ENCODE results near the gene ORAI3. TPM values are rescaled to one million over a fixed set of nuclear protein-coding genes. Genes with fewer than 3 reads are reported as not detected.

Gene ORAI3
- total RNA-seq, 1 donor from 2014 or later = 25.2 TPM

GRCh38 chr16:30991052-30991451 is 42.2 kb downstream of the ORAI3 start:
- no peaks in the 10 kb centered on the region for H3K9me3 Mint-ChIP-seq (ENCODE audit: unreplicated experiment)
- H3K4me1 Mint-ChIP-seq (ENCODE audit: unreplicated experiment) = peaks cover 4% of the 10 kb centered on the region
- no peaks in the 10 kb centered on the region for H3K27me3 Mint-ChIP-seq (ENCODE audit: unreplicated experiment)
- H3K4me3 Mint-ChIP-seq (ENCODE audit: unreplicated experiment) = no peak overlapping the region
- no peak overlapping the region for H3K27ac Mint-ChIP-seq (ENCODE audit: unreplicated experiment)
- H3K36me3 Mint-ChIP-seq (ENCODE audit: unreplicated experiment) = no peaks in the 10 kb centered on the region
- no peak for TF ChIP-seq CTCF (IDR thresholded peaks at IDR 0.05)
- DNase-seq (ENCODE audit: extremely low spot score, unreplicated experiment) = no peak

- no peak for DNase-seq (ENCODE audit: extremely low spot score, unreplicated experiment)
- Mint-ChIP-seq H3K9me3 (ENCODE audit: unreplicated experiment) (no peaks in the 10 kb centered on the region), H3K27me3 (ENCODE audit: unreplicated experiment) (no peaks in the 10 kb centered on the region), H3K4me3 (ENCODE audit: unreplicated experiment) (no peak overlapping the region), H3K36me3 (ENCODE audit: unreplicated experiment) (no peaks in the 10 kb centered on the region), H3K4me1 (ENCODE audit: unreplicated experiment) (peaks cover 6% of the 10 kb centered on the region), H3K27ac (ENCODE audit: unreplicated experiment) (no peak overlapping the region)
- no peak for TF ChIP-seq CTCF (IDR thresholded peaks at IDR 0.05)
Observed at GRCh38 chr16:30992276-30992780, 43.5 kb downstream of the ORAI3 start.

DNA sequence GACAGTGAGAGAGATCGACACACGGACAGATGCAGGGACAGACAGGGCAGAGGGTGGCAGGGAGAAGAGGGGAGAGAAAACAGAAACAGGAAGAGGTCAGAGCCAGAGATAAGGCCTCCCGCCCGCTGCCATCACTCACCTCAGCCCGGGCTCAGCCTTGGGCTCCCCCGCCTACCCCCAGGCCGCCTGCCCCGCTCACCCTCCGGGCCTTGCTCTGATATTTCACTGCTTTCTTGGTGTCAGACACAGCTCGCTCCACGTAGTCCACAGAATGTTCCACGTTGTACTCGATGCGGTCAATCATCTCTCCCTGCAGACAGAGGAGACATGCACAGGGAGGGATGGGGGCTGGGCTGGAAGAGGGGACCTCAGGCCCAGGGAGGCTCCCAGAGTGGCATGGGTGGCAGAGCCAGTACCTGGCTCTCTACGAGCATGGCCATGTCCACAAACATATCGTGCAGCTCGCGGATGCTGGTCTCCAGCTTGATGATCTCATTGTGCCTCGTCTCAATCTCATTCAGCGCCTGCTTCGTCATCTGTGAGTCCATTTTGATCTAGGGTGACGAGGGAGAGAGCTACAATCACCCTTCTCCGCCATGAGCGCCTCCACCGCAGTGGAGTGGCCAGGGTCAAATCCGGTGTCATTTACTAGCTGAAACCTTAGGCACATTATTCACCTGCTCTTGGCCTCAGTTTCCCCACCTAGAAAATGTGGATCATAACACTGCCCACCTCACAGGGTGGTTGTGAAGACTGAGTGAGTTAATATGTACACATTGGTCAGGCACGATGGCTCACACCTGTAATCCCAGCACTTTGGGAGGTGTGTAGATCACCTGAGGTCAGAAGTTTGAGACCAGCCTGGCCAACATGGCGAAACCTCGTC is 44.3 kb downstream of the ORAI3 start:
- no peak overlapping the region for H3K4me3 Mint-ChIP-seq (ENCODE audit: unreplicated experiment)
- no peaks in the 10 kb centered on the region for H3K27me3 Mint-ChIP-seq (ENCODE audit: unreplicated experiment)
- no peaks in the 10 kb centered on the region for H3K36me3 Mint-ChIP-seq (ENCODE audit: unreplicated experiment)
- TF ChIP-seq CTCF (IDR thresholded peaks at IDR 0.05) = no peak
- DNase-seq (ENCODE audit: extremely low spot score, unreplicated experiment) = no peak
- H3K27ac Mint-ChIP-seq (ENCODE audit: unreplicated experiment) = no peak overlapping the region
- H3K4me1 Mint-ChIP-seq (ENCODE audit: unreplicated experiment) = peaks cover 14% of the 10 kb centered on the region
- H3K9me3 Mint-ChIP-seq (ENCODE audit: unreplicated experiment) = no peaks in the 10 kb centered on the region

- no peak overlapping the region for H3K27ac Mint-ChIP-seq (ENCODE audit: unreplicated experiment)
- no peaks in the 10 kb centered on the region for H3K9me3 Mint-ChIP-seq (ENCODE audit: unreplicated experiment)
- no peak for DNase-seq (ENCODE audit: extremely low spot score, unreplicated experiment)
- H3K27me3 Mint-ChIP-seq (ENCODE audit: unreplicated experiment) = no peaks in the 10 kb centered on the region
- no peak for TF ChIP-seq CTCF (IDR thresholded peaks at IDR 0.05)
- H3K4me1 Mint-ChIP-seq (ENCODE audit: unreplicated experiment) = peaks cover 27% of the 10 kb centered on the region
- no peak overlapping the region for H3K4me3 Mint-ChIP-seq (ENCODE audit: unreplicated experiment)
- no peaks in the 10 kb centered on the region for H3K36me3 Mint-ChIP-seq (ENCODE audit: unreplicated experiment)
Observed at GRCh38 chr16:30995927-30996323, 47.1 kb downstream of the ORAI3 start.

GRCh38 chr16:30996324-30996984 is 47.6 kb downstream of the ORAI3 start:
- H3K27ac Mint-ChIP-seq (ENCODE audit: unreplicated experiment) = peak overlapping the region; percentile 31
- H3K9me3 Mint-ChIP-seq (ENCODE audit: unreplicated experiment) = no peaks in the 10 kb centered on the region
- no peaks in the 10 kb centered on the region for H3K27me3 Mint-ChIP-seq (ENCODE audit: unreplicated experiment)
- H3K36me3 Mint-ChIP-seq (ENCODE audit: unreplicated experiment) = no peaks in the 10 kb centered on the region
- peak overlapping the region; percentile 73 for H3K4me3 Mint-ChIP-seq (ENCODE audit: unreplicated experiment)
- TF ChIP-seq CTCF (IDR thresholded peaks at IDR 0.05) = no peak
- no peak for DNase-seq (ENCODE audit: extremely low spot score, unreplicated experiment)
- H3K4me1 Mint-ChIP-seq (ENCODE audit: unreplicated experiment) = peaks cover 27% of the 10 kb centered on the region

All from osteocyte (in vitro differentiated cells).